Measurements from ENCODE around the gene TTC22.

GRCh38 chr1:54748094-54748835, 52.9 kb downstream of the TTC22 start:
- TF ChIP-seq TAF1 (IDR thresholded peaks at IDR 0.05; ENCODE audit: borderline replicate concordance, insufficient read depth, low read length) (no peak), SIN3A (IDR thresholded peaks at IDR 0.05; ENCODE audit: borderline replicate concordance, insufficient read depth, low read length) (no peak)
